HG03159 (cell line): ENCODE data around the gene CBR3.

Experiments
- ATAC-seq: cut with Tn5 transposase; IDR thresholded peaks from one replicate; pipeline ENCODE4 v1.9.1; 2021; ENCODE audit warnings: mild to moderate bottlenecking, moderate library complexity; ENCODE audit not compliant: unreplicated experiment

Gene CBR3

GRCh38 chr21:36155603-36156338, 20.9 kb downstream of the CBR3 start:
- peak; percentile 2 for ATAC-seq

- ATAC-seq = peak; percentile 80
These were observed 21.5 kb downstream of the CBR3 start for GRCh38 chr21:36156339-36156814.

GRCh38 chr21:36156815-36157670, 22.2 kb downstream of the CBR3 start, which contains the start of gene DOP1B:
Gene DOP1B, plus strand, starts transcription at chr21:36156824. Its CDS starts 7,910 bp downstream, at chr21:36164734.
- ATAC-seq = peak; percentile 20

DNA sequence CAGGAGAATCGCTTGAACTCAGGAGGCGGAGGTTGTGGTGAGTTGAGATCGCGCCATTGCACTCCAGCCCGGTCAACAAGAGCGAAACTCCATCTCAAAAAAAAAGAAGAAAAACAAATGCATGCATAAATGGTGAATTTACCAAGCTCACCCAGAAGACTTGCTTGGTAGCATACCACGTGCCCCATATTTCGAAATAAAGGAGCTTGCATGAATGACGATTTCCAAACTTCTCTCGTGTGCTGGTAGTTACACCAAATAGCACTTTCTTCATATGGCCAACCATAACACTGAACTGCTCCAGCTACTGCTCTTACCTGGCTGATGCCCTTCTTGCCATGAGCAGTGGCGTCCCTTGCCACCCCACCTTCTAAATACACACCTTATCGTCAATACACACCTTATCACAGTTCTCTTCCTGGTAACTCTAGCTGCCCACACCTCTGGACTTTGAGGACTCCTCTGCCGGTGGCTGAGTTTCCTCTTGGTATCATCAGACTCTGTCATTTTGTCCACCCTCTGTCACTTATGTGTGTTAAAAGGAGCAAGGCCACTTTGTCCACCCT, 24.6 kb downstream of the CBR3 start:
- ATAC-seq = no peak

- no peak for ATAC-seq
These were observed 25.9 kb downstream of the CBR3 start for GRCh38 chr21:36160850-36161178.

DNA sequence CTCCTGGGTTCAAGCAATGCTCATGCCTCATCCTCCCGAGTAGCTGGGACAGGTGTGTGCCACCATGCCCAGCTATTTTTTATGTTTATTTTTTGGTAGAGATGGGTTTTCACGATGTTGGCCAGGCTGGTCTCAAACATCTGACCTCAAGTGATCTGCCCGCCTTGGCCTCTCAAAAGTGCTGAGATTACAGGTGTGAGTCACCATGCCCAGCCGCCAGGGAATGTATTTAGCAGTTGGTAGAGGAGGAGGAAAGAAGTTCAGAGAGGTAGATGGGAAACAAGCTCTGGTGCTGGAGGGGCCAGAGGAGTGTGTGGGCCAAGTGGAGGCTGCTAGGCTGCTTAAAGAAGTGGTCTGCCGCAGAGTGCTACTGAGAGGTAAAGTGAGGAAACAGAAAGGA, 27.8 kb downstream of the CBR3 start:
- no peak for ATAC-seq

DNA sequence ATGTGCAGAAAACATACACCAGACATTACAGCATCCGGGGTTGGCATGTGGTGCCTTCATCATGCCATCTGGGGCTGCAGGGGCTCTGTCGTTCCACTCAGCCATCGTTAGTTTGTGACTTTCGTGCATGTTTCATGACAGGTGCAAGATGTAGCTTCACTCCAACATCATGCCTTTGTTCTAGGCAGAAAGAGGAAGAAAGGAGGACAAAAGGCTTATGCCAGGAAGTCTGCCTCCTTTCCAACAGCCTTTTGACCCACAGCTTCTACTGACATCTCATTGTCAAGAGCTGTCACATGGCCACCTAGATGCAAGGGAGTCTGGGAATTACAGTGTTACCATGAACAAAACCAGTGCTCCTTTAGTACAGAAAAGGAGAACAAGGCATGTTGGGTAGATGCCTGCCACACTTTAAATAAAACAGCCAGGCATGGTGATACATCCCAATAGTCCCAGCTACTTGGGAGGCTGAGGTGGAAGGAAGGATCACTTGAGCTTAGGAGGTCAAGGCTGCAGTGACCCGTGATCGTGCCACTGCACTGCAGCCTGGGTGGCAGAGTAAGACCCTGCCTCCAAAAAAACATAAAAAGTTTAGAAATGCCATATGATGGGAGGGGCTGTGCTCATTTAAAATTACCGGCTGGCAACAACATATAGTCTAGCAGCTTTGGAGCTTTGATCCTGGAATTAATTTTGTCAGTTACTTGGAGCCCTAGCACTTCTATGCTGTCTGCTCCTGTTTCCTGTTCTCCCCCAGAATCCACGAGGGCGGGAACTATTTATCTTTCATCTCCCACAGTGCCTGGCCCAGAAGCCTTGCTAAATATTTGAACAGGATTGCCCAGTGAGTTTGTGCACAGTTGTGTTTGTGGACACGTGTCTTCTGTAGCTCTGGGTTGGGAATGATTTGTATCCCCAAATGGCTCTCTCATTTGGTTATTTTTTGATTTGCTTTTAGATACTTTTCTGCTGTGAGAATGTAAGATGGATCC, 29.2 kb downstream of the CBR3 start:
- ATAC-seq = no peak

DNA sequence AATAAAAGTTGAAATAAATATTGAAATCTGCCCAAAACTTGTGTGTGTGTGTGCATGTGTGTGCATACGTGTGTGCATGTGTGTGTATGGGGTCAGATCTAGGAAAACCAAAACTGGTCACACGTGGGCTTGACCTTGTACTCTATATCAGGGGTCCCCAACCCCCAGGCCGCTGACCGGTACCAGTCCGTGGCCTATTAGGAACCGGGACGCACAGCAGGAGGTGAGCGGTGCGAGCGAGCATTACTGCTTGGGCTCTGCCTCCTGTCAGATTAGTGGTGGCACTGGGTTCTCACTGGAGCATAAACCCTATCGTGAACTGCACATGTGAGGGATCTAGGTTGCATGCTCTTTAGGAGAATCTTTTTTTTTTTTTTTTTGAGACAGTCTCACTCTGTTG, 30.5 kb downstream of the CBR3 start:
- ATAC-seq = no peak

DNA sequence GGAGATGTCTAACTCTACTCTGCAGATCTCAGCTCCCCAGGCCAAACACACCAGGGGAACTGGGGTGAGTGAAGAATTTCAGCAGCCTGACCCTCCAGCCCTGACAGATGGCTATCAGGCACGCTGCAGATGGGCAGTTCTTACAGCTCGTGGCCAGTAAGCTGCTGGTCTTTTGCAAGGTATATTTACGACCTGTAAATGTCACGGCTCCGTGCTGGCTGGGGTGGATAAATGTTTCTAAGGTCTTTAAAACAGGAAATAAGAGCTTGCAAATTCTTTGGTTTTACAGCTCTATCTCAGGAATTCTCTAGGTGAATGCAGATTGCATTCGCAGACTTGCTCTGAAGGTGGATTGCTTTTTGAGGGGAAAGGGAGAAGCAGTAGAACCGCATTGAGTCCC, 31.8 kb downstream of the CBR3 start:
- ATAC-seq = no peak

DNA sequence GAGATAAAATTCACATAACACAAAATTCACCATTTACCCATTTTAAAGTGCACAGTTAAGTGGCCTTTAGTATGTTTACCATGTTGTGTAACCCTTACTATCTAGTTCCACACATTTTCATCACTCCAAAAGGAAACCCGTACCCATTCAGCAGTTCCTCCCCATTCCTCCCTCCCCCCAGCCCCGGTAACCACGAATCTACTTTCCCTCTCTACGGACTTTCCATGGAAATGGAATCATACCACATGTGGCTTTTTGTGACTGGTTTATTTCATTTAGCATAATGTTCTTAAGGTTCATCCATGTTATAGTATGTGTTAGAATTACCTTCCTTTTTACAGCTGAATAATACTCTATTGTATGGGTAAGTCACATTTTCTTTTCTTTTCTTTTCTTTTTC, 32.7 kb downstream of the CBR3 start:
- ATAC-seq = no peak

DNA sequence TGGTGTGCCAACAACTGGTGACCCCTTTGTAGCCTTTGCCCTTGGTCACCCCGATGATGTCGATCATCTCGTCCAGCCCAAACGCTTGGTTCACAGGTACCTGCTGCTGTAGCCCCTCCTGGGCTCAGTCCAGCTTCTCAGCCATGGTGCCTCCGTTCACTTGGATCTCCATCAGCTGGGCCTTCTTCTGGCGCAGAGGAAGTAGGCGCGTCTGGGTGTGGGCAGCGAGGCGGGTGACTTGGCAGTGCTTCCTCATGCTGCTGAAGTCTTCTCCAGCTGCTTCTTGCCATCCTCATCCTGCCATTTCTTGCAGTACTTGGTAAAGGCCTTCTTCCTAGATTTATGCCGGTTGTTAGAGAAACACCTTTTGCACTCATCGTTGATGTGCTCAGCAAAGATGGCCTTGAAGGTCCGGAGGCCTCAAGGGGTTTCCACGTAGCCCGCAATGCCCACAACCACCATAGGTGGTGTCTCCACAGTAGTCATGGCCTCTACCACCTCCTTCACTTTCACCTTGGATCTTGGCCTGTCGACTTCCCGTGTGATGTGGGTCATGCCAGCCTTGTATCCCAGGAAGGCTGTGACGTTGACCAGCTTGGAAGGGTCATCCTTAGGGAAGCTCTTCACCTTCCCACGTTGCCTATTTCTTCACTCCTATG, 34.7 kb downstream of the CBR3 start:
- ATAC-seq = no peak

DNA sequence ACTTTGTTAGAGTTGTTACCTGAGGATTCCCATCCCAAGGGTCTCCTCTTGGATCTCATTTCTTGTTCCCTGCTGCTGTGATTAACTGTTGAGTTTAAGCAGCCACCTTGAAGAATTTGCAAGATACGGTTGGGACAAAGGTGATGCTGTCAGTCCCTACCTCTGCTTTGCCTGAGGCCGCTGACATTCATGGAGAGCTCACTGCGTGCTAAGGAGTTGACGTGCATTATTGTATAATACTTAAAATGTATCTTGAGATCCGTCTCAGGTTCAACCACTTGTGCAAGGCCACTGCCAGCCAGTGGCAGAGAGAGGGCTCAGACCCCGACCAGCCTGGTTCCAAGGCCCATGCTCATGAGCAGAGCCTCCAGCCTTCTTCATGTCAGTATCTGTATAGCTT, 35.9 kb downstream of the CBR3 start:
- no peak for ATAC-seq

GRCh38 chr21:36171336-36171735, 36.5 kb downstream of the CBR3 start:
- ATAC-seq = no peak

- ATAC-seq = no peak
These were observed 37.0 kb downstream of the CBR3 start for GRCh38 chr21:36171741-36172331.

DNA sequence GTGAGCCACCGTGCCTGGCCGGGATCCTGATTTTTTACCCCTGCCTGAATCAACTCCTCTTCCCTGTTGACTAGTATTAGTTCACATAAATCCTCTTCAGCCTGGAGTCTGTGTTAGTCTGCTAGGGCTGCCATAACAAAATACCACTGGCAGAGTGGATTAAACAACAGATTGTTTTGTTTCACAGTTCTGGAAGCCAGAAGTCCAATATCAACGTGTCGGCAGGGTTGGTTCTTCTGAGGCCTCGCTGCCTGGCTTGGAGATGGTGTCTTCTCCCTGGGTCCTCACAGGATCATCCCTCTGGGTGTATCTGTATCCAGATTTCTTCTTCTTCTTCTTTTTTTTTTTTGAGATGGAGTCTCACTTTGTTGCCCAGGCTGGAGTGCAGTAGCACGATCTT, 39.9 kb downstream of the CBR3 start:
- ATAC-seq = no peak

DNA sequence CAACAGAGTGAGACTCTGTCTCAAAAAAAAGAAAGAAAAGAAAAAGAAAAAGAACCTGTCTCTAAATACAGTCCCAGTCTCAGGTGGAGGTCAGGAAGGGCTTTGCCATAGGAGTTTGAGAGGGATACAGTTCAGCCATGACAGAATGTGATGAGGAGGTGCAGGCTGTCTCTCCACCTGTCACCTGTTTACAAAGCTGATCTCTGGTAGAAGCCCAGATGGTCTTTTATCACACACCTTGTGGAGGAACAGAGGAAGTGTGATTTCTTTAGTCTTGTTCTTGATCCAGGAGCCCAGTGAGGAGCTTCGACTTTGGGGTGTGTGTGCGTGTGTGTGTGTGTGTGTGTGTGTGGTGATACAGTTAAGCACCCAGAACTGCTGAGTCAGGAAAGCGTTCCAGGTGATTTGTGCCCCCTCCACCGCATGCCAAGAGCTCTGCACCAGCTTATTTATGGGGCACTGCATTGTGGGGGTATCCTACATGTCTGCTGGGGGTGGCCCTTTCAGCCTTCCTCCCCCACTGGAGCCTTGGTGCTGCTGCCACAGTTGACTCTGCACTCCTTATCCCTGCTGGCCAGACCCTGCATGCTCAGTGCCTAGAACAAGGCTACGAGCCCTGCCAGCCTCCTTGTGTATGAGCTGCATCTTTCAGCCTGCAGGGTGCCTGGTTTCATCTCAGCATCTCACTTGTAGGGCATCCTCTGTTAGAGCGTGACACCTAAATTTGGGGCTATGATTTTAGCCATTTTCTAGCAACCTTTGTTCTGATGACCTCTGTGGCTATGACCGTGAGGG, 41.1 kb downstream of the CBR3 start:
- no peak for ATAC-seq

GRCh38 chr21:36178349-36178748, 43.5 kb downstream of the CBR3 start:
- no peak for ATAC-seq

- ATAC-seq = no peak
These were observed 44.3 kb downstream of the CBR3 start for GRCh38 chr21:36179145-36179544.

- ATAC-seq = no peak
These were observed 46.1 kb downstream of the CBR3 start for GRCh38 chr21:36180963-36181362.
